Endothelial cell of hepatic sinusoid (primary cell): ENCODE data around the gene PJA1.

Source experiments
- in situ Hi-C: cut with HindIII; loops from 2 replicates; pipeline ENCODE4 v1.10.0; 2017; ENCODE audit warnings: low sequenced_read_pairs

PJA1 gene

GRCh38 chrX:69144838-69145680 lies 20.2 kb downstream of the PJA1 start:
- in situ Hi-C loops, result loop anchor here (5.0 kb wide), 1 partner anchor 87 kb away; no protein-coding TSS in a partner anchor

DNA sequence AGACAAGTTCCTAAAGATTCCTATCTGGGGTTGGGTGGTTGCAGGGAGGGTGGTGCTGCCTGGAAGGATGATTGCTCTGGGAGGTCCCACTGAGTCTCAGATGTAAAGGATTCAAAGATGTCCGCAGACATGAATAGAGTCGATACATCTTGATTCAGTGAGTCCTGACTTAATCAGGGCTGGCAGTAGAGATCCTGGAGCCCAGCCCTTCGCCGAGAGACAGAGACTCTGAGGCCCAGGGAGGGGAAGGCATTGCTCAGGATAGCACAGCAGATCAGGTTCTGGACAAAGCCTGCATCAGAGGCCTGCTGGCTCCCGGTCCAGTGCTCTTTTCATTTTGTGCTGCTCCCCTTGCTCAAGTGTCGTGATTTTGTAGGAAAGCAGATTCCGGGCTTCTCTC lies 21.7 kb downstream of the PJA1 start:
- in situ Hi-C loops, result no loop called here

DNA sequence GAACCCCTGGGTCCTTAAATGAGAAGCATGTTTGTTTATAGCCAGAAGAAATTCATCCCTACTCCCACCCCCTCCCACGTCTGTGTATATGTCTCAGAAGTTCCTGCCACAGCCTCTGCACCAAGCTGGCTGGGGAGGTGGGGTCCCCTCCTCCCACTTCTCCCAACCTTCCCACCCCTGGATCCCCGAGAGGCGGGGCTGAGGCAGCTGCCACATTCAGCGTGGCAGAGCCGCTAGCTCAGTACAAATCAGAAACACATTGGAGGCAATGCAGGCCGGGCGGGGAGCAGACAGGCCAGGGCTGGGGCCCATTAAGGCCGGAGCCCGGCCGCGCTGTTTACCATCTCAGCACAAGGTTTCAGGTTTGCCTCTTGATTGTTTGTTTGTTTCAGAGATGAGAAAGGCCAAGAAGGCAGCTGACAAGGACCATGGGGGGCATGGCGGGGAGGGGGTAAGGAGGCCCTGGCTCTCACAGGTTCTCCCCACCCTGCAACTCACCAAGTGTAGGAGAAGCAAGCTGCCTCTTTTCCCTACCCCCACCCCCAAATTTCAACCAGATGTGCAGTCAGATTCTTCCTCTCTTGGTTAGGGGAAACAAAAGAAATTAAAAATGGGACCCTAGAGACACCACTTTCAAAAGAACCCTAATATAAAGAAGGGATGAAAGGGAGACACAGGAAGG lies 22.3 kb downstream of the PJA1 start:
- in situ Hi-C loops, result no loop called here

DNA sequence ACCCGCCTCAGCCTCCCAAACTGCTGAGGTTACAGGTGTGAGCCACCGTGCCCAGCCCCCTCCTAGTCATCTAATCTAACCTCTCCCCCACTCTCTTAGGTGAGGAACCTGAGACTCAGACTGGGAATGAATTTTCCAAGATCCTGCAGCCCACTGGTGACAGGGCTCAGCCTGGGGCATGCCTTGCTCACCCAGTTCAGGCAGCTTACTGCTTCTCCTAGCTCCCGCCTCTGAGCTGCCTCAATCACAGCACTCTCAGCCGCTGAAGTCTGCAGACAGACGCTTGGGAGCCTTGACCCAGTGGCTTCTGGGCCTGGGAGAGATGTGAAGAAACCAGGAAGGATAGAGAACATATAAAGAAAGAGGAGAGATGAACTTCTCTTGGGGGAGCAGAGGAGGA lies 24.4 kb downstream of the PJA1 start:
- in situ Hi-C loops, result no loop called here

DNA sequence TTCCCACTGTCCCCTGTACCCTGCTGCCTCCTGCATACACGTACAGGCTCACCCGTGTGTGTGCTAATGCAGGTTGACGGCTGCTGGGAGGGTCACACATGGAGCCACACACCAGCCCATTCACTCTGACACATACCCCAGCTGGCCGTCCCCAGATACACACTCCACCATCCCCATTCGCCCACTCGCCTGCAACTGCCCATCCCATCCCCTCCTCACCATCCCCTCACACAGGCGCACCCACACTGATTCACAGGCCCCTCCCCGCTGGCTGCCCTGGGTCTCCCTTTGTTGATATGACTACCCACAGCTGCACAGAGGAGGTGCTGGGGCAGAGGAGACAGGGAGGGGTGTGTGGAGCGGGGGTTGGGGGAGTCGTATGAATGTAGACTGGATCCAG lies 25.7 kb downstream of the PJA1 start:
- in situ Hi-C loops, result no loop called here

DNA sequence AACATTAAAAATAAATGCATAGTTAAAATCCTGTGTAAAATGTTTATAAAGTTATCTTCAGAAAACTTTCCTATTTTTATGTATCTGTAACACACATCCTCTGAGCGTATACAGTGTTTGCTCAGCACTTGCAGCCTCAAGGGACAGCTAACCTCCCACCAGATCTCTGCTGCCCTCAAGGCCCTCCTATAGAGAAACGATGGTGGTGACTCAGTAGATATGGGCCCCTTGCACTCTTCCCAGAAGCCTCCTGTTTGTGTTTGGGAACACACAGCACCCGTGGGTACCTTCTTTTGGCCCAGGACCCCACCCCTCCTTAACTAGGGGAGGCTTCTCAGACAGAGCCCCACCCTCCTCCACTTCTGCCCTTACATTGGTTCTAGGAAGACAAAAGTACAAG lies 26.7 kb downstream of the PJA1 start:
- in situ Hi-C loops, result no loop called here

- in situ Hi-C loops, result no loop called here
These were observed 27.2 kb downstream of the PJA1 start for GRCh38 chrX:69138118-69138390.

DNA sequence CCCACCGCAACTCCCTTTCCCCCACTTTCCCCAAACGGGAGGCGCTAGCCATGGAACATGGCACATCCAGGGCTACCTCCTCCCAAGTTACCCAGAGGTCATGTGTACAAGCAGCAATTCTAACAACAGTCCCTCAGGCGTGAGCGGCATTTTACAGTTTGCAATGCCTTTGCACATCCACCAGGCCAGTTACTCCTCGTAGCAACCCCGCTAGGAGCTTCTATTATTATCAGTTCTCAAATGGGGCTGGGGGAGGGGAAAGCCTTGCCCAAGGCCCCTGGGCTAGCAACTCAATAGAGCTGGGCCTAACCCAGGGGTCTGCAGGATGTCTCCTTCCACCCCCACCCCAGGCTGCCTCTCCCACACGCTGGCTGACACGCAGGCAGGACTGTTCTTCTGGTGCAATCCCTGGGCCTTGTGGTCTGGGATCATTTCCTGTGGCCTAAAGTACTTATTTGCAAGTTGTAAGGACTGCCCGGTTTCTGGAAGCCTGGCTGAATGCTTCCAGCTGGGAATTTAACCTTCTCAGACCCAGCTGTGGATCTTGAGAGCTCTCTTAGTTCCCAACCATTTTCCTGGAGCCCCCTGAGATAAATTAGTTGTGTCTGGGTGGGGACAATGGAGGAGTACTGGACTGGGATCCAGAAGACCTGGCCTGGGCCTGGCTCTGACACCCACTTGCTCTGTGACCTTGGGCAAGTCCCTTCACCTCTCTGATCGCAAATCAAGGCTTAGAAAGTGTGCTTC lies 27.7 kb downstream of the PJA1 start:
- in situ Hi-C loops, result no loop called here

GRCh38 chrX:69136546-69137331 lies 28.5 kb downstream of the PJA1 start:
- in situ Hi-C loops, result no loop called here

DNA sequence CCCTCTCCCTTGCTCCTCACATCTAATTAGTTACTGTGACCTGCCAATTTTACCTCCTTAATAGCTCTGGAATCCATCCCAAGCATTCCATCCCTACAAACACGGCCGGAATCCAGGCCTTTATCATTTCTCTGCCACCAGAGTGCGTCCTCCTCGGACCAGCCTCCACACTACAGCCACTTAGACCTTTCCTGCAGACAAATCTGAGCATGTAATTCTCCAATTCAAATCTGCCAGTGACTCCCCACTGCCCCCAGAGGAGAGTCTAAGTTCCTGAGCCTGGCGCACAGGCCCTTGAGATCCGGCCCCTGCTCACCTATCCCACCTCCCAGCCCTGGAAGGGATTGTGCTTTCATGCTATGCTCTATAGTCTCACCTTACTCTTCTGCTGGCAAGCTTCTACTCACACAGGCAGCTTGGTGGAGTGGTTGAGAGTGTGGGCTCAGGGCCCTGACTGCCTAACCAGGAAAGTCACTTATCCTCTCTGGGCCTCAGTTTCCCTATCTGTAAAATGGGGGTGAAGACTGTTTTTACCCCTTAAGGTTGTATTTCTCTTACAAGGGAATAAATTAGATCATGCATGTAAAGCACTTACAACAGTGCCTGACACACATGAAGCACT lies 31.2 kb downstream of the PJA1 start:
- in situ Hi-C loops, result no loop called here

DNA sequence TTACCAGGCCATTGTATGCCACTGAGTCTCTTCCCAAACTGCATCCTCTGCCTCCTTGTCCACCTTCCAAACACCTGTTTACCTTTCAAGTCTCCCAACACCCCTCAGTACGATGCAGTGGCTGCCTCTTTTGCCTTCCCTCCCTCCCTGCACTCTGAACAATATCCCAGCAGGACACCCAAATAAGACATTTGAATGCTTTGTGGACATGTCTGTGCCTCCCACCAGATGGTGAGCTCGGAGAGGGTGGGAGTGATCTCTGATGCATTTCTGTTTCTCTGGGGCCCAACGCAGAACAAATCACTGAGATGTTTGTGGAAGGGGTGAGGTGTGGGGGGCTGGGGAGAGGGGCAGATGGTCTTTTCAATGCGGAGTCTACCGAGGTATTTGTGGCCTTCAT lies 33.4 kb downstream of the PJA1 start:
- in situ Hi-C loops, result no loop called here

GRCh38 chrX:69130439-69130838 lies 34.8 kb downstream of the PJA1 start:
- in situ Hi-C loops, result no loop called here

- in situ Hi-C loops, result no loop called here
These were observed 36.7 kb downstream of the PJA1 start for GRCh38 chrX:69128588-69128987.

DNA sequence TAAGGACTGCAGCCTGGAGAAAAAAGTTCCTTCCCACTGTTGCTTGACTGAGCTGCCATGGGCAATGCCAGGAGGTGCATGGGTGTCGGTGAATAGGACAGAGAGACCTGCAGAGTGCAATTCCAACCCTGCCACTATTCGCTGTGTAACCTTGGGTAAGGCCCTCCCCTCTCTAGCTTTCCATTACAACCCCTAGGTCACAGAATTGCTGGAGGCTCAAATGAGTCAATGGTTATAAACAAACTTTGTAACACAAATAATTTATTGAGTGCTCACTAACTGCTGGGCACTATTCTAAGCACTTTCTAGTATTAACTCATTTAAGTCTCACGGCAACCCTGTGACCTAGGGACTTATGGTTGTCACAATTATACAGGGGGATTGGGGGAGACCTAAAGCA lies 37.8 kb downstream of the PJA1 start:
- in situ Hi-C loops, result no loop called here

DNA sequence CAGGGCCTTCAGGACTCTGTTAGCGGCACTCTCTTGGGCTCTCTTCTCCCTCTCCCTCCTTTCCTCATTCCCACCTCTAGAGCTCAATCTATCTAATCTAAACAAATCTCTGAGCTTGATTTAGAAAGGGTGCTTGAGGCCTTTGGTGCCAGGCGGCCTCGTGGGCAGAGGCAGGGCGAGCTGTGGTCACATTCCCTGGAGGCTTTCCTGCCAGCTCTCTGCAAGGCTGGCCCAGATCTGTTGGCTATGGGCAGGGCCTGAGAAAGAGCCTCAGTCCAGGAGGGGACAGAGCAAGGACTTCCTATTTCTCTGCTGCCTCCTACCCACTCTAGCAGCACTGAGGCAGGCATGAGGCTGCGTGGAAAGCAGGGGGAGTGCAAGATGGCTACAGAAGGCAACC lies 38.6 kb downstream of the PJA1 start:
- in situ Hi-C loops, result no loop called here

DNA sequence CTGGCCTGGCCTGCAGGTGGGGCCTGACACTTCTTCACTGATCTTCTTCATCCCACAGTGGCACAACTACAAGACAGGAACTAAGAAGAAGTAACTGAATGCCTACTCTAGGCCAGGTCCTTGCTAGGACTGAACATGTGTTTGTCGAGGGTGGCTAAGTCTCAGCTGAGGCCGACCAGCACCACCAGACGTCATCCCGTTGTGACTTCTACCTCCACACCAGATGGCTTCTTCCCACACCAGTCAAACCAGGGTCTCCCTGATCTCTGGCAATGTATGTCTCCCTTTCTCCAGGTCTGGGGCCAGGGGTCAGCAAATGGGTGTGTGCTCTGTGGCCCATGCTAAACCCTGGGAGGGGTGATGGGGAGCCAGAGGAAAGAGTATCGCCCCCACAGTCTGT lies 40.2 kb downstream of the PJA1 start:
- in situ Hi-C loops, result no loop called here

DNA sequence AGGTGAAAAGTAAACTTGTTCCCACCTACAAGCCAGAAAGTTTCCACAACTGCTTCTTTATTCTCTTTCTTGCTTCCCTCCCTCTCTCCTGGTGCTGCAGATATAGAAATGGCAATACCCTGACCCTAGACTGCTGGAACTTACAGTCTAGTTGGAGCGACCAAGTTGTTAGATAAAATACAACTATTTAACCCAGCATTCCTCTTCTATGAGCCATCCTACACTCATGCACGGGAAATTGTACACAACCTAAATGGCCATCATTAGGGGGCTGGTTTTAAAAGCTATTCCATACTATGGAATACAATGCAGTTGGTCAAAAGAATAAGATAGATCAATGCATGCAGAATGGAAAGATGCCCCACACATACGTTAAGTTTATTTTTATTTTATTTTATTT lies 41.1 kb downstream of the PJA1 start:
- in situ Hi-C loops, result loop anchor here (25.0 kb wide), 1 partner anchor 88 kb away; no protein-coding TSS in a partner anchor

DNA sequence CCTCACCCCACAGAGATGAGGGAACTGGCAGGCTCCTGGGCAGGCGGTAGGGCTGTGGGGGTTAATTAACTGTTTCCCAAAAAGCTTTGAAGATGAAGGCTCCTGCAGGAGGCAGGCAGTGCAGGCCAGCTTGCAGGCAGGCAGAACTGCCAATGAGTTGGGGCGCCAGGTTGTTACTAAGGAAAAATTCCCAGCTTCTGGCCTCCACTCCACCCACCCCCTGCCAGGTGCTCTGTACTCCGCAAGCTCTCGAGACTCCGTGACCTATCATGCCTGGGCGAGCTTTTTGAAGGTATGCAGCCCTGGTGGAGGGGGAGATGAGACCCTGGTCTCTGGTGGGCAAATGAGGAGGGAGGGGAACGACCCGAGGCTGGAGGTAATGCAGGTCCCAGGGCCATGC lies 41.8 kb downstream of the PJA1 start:
- in situ Hi-C loops, result loop anchor here (25.0 kb wide), 1 partner anchor 89 kb away; no protein-coding TSS in a partner anchor

DNA sequence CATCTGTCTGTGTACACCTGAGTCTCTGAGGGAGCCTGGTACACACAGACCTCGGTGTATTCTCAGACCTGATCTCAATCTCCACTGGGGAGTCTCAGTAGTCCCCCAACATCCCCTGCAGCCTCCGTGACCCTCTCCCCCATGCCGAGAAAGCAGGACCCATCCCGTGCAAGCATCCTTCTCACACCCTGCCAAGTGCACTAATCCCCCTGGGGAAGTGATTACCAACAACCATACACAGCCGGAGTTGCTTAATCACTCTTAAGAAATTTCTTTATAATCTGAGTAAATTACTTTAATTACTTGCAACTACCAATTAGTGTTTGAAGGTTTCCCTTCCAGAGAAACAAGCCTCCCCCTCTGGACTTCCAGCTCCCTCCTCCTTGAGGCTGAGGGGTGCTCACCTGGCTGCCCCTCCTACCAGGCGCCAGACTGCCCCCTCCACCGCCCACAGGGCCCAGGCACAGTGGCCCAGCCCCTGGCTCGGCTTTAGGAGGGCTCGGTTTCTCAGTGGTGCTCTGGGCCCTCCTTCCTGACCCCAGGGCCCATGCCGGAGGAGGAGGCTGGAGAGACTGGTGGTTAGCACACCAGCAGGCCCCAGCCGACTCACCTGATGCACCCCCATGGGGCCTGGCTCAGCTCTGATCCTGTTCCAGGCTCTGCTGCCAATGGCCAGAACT lies 43.8 kb downstream of the PJA1 start:
- in situ Hi-C loops, result loop anchor here (25.0 kb wide), 1 partner anchor 91 kb away; no protein-coding TSS in a partner anchor

- in situ Hi-C loops, result loop anchor here (25.0 kb wide), 1 partner anchor 92 kb away; no protein-coding TSS in a partner anchor
These were observed 44.8 kb downstream of the PJA1 start for GRCh38 chrX:69120476-69120875.
